Medulla oblongata (tissue), 1 donor: ENCODE data around the gene MYL2.

Experiments
- DNase-seq: peaks from one replicate; pipeline ENCODE4 v3.0.0-alpha.2; 2015; ENCODE audit errors: extremely low spot score

The MYL2 gene

DNA sequence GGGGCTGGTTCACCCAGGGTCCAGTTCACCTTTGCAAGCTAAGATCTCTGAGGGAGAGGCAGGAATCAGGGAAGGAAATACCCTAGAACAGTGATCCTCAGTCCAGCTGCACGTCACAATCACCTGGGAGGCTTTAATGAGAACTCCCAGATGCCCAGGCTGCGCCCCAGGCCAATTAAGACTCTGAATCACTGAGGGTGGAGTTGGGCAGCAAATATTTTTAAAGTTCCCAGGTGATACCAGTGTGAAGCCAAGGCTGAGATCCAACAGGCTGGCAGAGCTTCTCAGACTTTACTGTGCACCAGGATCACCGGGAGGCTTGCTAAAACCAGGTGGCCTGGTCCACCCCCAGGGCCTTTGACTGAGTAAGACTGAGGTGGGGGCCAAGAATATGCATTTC is 23.8 kb downstream of the MYL2 start:
- no peak for DNase-seq

- no peak for DNase-seq
Measured at GRCh38 chr12:110893956-110894355, 26.4 kb downstream of the MYL2 start.

DNA sequence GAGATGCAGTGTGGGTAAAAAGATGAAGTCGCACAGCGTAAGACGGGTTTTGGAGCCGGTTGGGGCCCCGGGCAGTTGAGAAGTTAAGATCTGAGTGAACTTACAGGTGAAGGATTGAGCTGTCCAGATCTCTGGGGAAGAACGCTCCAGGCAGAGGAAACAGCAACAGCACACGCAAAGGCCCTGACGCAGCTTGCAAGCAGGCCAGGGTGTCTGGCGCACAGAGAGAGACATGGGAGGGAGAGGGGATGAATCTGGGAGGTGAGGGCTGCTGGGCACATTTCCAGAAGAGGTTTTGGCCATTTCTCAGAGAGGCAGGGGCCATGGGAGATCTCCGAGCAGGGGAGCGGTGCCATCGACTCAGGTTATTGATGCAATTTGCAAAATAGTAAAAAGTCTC is 31.0 kb downstream of the MYL2 start:
- DNase-seq = no peak

DNA sequence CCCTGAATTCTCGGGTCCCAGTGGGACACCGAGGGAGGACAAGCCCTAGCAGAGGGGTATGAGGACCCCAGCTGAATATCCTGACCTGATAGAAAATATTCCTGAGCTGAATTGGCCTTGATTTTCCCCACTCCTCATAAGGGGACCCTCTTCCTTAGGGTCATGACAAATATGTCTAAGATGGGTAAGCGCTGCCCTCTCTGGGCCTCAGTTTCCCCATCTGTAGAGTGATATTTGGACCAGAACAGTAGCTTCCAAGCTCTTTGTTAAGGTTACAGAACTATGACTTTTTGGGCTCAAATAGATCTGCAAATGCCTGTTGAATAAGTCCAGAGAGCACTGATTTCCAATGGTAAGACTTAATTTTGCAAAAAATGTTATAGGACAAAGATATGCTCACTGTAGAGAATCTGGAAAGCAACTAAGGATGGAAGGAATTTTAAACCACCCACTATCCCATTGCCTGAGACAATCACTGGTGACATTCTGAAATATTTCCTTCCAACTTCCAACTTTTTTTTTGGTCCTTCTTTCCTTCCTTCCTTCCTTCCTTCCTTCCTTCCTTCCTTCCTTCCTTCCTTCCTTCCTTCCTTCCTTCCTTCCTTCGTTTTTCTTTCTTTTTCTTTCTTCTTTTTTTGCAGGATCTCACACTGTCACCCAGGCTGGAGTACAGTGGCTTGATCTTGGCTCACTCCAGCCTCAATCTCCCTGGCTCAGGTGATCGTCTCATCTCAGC is 32.0 kb downstream of the MYL2 start:
- no peak for DNase-seq

- no peak for DNase-seq
Measured at GRCh38 chr12:110885152-110885840, 35.1 kb downstream of the MYL2 start.

GRCh38 chr12:110883251-110883650 is 37.1 kb downstream of the MYL2 start:
- DNase-seq = no peak

- no peak for DNase-seq
Measured at GRCh38 chr12:110880651-110881050, 39.7 kb downstream of the MYL2 start.

GRCh38 chr12:110874781-110875180 is 45.6 kb downstream of the MYL2 start:
- no peak for DNase-seq

GRCh38 chr12:110874351-110874750 is 46.0 kb downstream of the MYL2 start:
- no peak for DNase-seq

GRCh38 chr12:110872100-110872499 is 48.3 kb downstream of the MYL2 start:
- no peak for DNase-seq

DNA sequence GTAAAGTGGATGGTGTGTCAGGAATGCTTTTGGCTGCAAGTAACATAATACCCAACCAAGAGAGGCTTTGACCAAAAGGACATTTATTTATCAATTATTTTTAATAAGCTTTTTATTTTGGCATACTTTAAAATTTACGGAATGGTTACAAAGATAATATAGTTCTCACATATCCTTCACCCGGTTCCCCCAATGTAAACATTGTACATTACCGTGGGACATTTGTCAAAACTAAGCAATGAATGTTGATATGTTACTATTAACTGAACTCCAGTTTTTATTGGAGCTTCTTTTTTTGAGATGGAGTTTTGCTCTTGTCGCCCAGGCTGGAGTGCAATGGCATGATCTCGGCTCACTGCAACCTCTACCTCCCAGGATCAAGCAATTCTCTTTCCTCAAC is 50.6 kb downstream of the MYL2 start:
- no peak for DNase-seq

DNA sequence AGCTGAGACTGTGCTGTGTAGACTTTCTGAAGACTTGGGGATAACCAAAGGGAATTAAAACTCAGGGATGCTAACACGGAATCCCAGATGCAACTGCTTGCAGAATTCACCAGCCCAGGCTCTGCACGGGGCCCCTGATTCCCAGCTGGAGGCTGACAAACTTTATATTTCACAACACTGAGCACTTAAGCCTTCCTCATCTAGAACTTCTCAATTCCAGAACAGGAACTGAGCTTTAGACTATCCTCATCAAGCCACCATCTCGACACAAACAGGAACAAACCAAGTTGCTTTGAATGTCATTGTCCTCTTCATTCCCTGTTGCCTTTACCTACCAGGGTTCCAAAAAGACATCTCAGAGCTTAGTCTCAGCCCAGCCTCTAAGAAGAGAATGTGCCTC is 51.4 kb downstream of the MYL2 start:
- DNase-seq = peak; percentile 60

DNA sequence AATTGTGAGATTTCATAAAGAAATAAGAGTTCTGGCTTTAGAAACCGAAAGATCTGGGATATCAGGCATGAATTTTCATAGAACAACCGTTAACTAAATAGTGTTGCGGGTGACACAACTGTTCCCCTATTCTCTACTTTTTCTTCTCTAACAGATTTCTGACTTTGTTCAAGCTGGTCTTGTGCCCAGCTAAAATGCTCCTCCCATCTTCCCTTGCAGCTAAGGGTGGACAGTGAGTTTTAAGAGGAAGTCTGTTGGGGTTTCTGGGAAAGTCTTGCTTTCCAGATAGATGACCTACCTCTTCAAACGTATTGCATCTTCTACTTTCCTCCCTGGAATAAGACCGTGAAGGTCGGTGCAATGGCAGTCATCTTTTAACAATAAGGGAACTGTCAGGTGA is 54.9 kb downstream of the MYL2 start:
- DNase-seq = no peak

- no peak for DNase-seq
Measured at GRCh38 chr12:110863161-110863560, 57.2 kb downstream of the MYL2 start.

GRCh38 chr12:110862329-110862728 is 58.0 kb downstream of the MYL2 start:
- no peak for DNase-seq

- no peak for DNase-seq
Measured at GRCh38 chr12:110861729-110862128, 58.6 kb downstream of the MYL2 start.
